ENCODE data around the gene SHISA9.

- TF ChIP-seq CTCF (IDR thresholded peaks at IDR 0.05; ENCODE audit: low read depth, low read length) (no peak), EZH2phosphoT487 (IDR thresholded peaks at IDR 0.05; ENCODE audit: low read depth) (no peak)
Measured at GRCh38 chr16:13178318-13178717, 276.9 kb downstream of the SHISA9 start.
